A549 (cell line): Measurements from ENCODE around the gene PPIC.

Experiments
- CHD2 ChIP-seq: fragments of 150-350 bp; IDR thresholded peaks from 2 replicates; pipeline ENCODE4 v1.6.1; 2014; ENCODE audit warnings: low read length; ENCODE audit not compliant: partially characterized antibody
- HOXA7 ChIP-seq: fragments of 250-450 bp; sonication (Bioruptor Pico); IDR thresholded peaks from 2 replicates; pipeline ENCODE4 v1.5.0; 2020; ENCODE audit warnings: mild to moderate bottlenecking, moderate library complexity
- HOXB5 ChIP-seq: fragments of 250-450 bp; sonication (Bioruptor Pico); IDR thresholded peaks from 2 replicates; pipeline ENCODE4 v1.5.0; 2020; ENCODE audit warnings: mild to moderate bottlenecking, moderate library complexity
- MAZ ChIP-seq: fragments of 150-350 bp; IDR thresholded peaks from 2 replicates; pipeline ENCODE4 v1.6.1; 2014; ENCODE audit warnings: antibody characterized with exemption, low read depth, low read length, borderline replicate concordance
- NPAS2 ChIP-seq: fragments of 250-450 bp; sonication (Bioruptor Pico); IDR thresholded peaks from 2 replicates; pipeline ENCODE4 v1.8.0; 2022; ENCODE audit warnings: mild to moderate bottlenecking, moderate library complexity, borderline replicate concordance
- TF ChIP-seq, protein P1 (sequence below): fragments of >200 bp; sonication (Bioruptor Twin); formaldehyde crosslinking; IDR thresholded peaks from 3 replicates; pipeline ENCODE4 v1.5.1; 2016
- TF ChIP-seq, protein P2 (sequence below): fragments of 200-600 bp; sonication (generic); IDR thresholded peaks from 2 replicates; pipeline ENCODE4 v1.6.1; 2016; ENCODE audit warnings: antibody characterized with exemption, mild to moderate bottlenecking, moderate library complexity

DNA sequence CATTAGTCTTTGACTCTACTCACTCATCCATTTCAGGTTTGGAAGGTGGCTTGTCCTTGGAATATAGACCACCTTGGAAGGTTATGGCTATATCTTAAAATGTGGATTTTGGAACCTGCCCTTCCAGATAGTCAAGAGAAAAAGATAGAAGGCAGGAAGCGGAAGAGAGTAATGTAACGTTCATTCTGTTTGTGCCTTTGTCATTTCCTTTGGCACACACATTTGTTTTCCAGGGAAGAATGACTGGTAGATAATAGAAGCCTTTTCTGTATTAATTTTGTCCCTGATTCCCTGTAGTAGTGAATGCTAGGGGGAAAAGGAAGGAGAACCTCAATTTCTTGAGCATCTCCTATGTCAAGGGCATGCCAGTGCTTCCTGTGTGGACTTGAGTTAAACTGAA is 54.7 kb downstream of the PPIC start:
- TF ChIP-seq, protein P1, sequence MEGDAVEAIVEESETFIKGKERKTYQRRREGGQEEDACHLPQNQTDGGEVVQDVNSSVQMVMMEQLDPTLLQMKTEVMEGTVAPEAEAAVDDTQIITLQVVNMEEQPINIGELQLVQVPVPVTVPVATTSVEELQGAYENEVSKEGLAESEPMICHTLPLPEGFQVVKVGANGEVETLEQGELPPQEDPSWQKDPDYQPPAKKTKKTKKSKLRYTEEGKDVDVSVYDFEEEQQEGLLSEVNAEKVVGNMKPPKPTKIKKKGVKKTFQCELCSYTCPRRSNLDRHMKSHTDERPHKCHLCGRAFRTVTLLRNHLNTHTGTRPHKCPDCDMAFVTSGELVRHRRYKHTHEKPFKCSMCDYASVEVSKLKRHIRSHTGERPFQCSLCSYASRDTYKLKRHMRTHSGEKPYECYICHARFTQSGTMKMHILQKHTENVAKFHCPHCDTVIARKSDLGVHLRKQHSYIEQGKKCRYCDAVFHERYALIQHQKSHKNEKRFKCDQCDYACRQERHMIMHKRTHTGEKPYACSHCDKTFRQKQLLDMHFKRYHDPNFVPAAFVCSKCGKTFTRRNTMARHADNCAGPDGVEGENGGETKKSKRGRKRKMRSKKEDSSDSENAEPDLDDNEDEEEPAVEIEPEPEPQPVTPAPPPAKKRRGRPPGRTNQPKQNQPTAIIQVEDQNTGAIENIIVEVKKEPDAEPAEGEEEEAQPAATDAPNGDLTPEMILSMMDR = no peak
- TF ChIP-seq, protein P2, sequence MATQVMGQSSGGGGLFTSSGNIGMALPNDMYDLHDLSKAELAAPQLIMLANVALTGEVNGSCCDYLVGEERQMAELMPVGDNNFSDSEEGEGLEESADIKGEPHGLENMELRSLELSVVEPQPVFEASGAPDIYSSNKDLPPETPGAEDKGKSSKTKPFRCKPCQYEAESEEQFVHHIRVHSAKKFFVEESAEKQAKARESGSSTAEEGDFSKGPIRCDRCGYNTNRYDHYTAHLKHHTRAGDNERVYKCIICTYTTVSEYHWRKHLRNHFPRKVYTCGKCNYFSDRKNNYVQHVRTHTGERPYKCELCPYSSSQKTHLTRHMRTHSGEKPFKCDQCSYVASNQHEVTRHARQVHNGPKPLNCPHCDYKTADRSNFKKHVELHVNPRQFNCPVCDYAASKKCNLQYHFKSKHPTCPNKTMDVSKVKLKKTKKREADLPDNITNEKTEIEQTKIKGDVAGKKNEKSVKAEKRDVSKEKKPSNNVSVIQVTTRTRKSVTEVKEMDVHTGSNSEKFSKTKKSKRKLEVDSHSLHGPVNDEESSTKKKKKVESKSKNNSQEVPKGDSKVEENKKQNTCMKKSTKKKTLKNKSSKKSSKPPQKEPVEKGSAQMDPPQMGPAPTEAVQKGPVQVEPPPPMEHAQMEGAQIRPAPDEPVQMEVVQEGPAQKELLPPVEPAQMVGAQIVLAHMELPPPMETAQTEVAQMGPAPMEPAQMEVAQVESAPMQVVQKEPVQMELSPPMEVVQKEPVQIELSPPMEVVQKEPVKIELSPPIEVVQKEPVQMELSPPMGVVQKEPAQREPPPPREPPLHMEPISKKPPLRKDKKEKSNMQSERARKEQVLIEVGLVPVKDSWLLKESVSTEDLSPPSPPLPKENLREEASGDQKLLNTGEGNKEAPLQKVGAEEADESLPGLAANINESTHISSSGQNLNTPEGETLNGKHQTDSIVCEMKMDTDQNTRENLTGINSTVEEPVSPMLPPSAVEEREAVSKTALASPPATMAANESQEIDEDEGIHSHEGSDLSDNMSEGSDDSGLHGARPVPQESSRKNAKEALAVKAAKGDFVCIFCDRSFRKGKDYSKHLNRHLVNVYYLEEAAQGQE = no peak
- no peak for TF ChIP-seq HOXB5 (CRISPR knock-in tag)
- no peak for TF ChIP-seq CHD2
- no peak for TF ChIP-seq MAZ
- no peak for TF ChIP-seq NPAS2 (CRISPR knock-in tag)
- TF ChIP-seq HOXA7 (CRISPR knock-in tag) = no peak
